ENCODE data around the gene CAMK2D.

- TF ChIP-seq CTCF (IDR thresholded peaks at IDR 0.05; ENCODE audit: low read length), result no peak
- TF ChIP-seq EZH2phosphoT487 (IDR thresholded peaks at IDR 0.05; ENCODE audit: low read length), result no peak
Measured at GRCh38 chr4:113575401-113575800, 186.1 kb downstream of the CAMK2D start.
